GM20000 (cell line): ENCODE results near the gene HACD2.

Source experiments
- DNase-seq: peaks from one replicate; pipeline ENCODE4 v3.0.0; 2012; ENCODE audit warnings: low spot score
- CTCF ChIP-seq: IDR thresholded peaks from 2 replicates; pipeline ENCODE4 v1.5.1; 2012; ENCODE audit warnings: mild to moderate bottlenecking, control low read depth; ENCODE audit errors: extremely low read depth, missing control alignments

Gene HACD2

GRCh38 chr3:123445702-123446101 is 139.2 kb downstream of the HACD2 start:
- TF ChIP-seq CTCF = no peak

GRCh38 chr3:123444744-123445143 is 140.1 kb downstream of the HACD2 start:
- no peak for TF ChIP-seq CTCF
- no peak for DNase-seq

More at GRCh38 chr3:123445702-123446101, 139.2 kb downstream of the HACD2 start:
- DNase-seq = no peak

- no peak for DNase-seq
- TF ChIP-seq CTCF = no peak
These were observed 140.8 kb downstream of the HACD2 start for GRCh38 chr3:123444023-123444422.

GRCh38 chr3:123442908-123443307 is 141.9 kb downstream of the HACD2 start:
- DNase-seq = no peak
- TF ChIP-seq CTCF = no peak

GRCh38 chr3:123442125-123442524 is 142.7 kb downstream of the HACD2 start:
- no peak for TF ChIP-seq CTCF
- no peak for DNase-seq
